Caco-2 (cell line): Measurements from ENCODE around the gene ACAT2. TPM values are rescaled to one million over a fixed set of nuclear protein-coding genes. Genes with fewer than 3 reads are reported as not detected.
"Not testable (repeated sequence)": the region's sequence is repeated elsewhere in the genome, so short reads cannot be mapped to it uniquely, and the experiment has no call there.

ENCODE experiments used
- BruUV-seq: library from RNA; stranded (reverse); fragments of 400-500 nt; replicated peaks from 2 replicates; lab custom pipeline; 2021; lab: Mats Ljungman, UMichigan
- CTCF ChIA-PET: fragments of 300-600 bp; sonication (Branson Sonifier 250); formaldehyde crosslinking; loops from one replicate; lab custom pipeline; 2022; ENCODE audit warnings: antibody characterized with exemption; lab: Charles Lee
- POLR2A ChIA-PET: fragments of 300-600 bp; sonication (Branson Sonifier 250); formaldehyde crosslinking; loops from one replicate; lab custom pipeline; 2022; ENCODE audit warnings: antibody characterized with exemption; lab: Charles Lee
- DNase-seq, 2 experiments: peaks; one replicate each; pipeline versions ENCODE4 v3.0.0 to v3.0.0-alpha.2; 2020 to 2022
- H3K27me3 ChIP-seq: replicated peaks from 2 replicates; pipeline ENCODE4 v1.6.0; 2011; ENCODE audit warnings: low read length; ENCODE audit not compliant: control insufficient read depth, insufficient read depth
- H3K36me3 ChIP-seq: 2 replicates; pipeline ENCODE4 v1.5.1; 2011; ENCODE audit warnings: low read length; ENCODE audit not compliant: control insufficient read depth, insufficient read depth
- H3K4me1 ChIP-seq: fragments of 250-450 bp; sonication (Bioruptor Pico); 2 replicates; pipeline ENCODE4 v1.5.1; 2020; ENCODE audit warnings: mild to moderate bottlenecking
- H3K4me3 ChIP-seq: 2 replicates; pipeline ENCODE4 v1.5.1; 2011; ENCODE audit warnings: low read depth, mild to moderate bottlenecking, control low read depth, low read length
- H3K9me3 ChIP-seq: fragments of 250-450 bp; sonication (Bioruptor Pico); 2 replicates; pipeline ENCODE4 v1.5.1; 2020; ENCODE audit warnings: mild to moderate bottlenecking, moderate library complexity
- H3K27ac Mint-ChIP-seq: one replicate; pipeline ENCODE4 v1.8.0; 2022; ENCODE audit warnings: mixed read lengths; ENCODE audit not compliant: unreplicated experiment
- H3K27me3 Mint-ChIP-seq: one replicate; pipeline ENCODE4 v1.8.0; 2022; ENCODE audit warnings: mixed read lengths; ENCODE audit not compliant: insufficient read depth, unreplicated experiment
- H3K36me3 Mint-ChIP-seq: one replicate; pipeline ENCODE4 v1.8.0; 2022; ENCODE audit warnings: mild to moderate bottlenecking, mixed read lengths; ENCODE audit not compliant: insufficient read depth, unreplicated experiment
- H3K4me1 Mint-ChIP-seq: one replicate; pipeline ENCODE4 v1.8.0; 2022; ENCODE audit warnings: low read depth, mixed read lengths; ENCODE audit not compliant: unreplicated experiment
- H3K4me3 Mint-ChIP-seq: one replicate; pipeline ENCODE4 v1.8.0; 2022; ENCODE audit warnings: mild to moderate bottlenecking, moderate library complexity, mixed read lengths; ENCODE audit not compliant: unreplicated experiment
- H3K9me3 Mint-ChIP-seq: one replicate; pipeline ENCODE4 v1.8.0; 2022; ENCODE audit warnings: mixed read lengths; ENCODE audit not compliant: unreplicated experiment
- CTCF ChIP-seq, 2 experiments: fragments of 200-600 bp in 1 of 2; IDR thresholded peaks; 1 replicate in 1 of 2; 2 replicates in 1 of 2; pipeline versions ENCODE4 v1.5.1 to v1.8.0; 2011 to 2022; ENCODE audit warnings: antibody characterized with exemption in 1 of 2, control low read depth in 1 of 2, inconsistent platforms in 1 of 2, low read depth in 1 of 2, low read length in 1 of 2, mild to moderate bottlenecking in 1 of 2, moderate library complexity in 1 of 2; ENCODE audit not compliant: insufficient read depth in 1 of 2, severe bottlenecking in 1 of 2, unreplicated experiment in 1 of 2
- intact Hi-C: fragments of 100-400 bp; cut with micrococcal nuclease; formaldehyde crosslinking; loops from one replicate; pipeline ENCODE4 v1.10.0; 2022; ENCODE audit not compliant: unreplicated experiment
- total RNA-seq: library from RNA; stranded (reverse); gene quantifications from 2 replicates; pipeline ENCODE4 v1.2.3, GENCODE V29; 2022

The ACAT2 gene
- total RNA-seq, 1 experiment from 2014 or later: 131 TPM

GRCh38 chr6:159821122-159821521 lies 59.3 kb downstream of the ACAT2 start:
- Mint-ChIP-seq H3K9me3 (no peaks in the 10 kb centered on the region), H3K27ac (no peak overlapping the region), H3K36me3 (no peaks in the 10 kb centered on the region), H3K4me3 (no peak overlapping the region), H3K4me1 (no peaks in the 10 kb centered on the region), H3K27me3 (no peaks in the 10 kb centered on the region)
- ChIA-PET POLR2A (no interaction called here), CTCF (no interaction called here)
- no peaks in the 10 kb centered on the region for H3K9me3 ChIP-seq
- no peaks in the 10 kb centered on the region for H3K27me3 ChIP-seq
- DNase-seq: no peak
- H3K36me3 ChIP-seq: no peaks in the 10 kb centered on the region
- H3K4me1 ChIP-seq: no peaks in the 10 kb centered on the region
- no TSS peak for BruUV-seq
- intact Hi-C loops: no loop called here
- no peak overlapping the region for H3K4me3 ChIP-seq
- TF ChIP-seq CTCF (IDR thresholded peaks at IDR 0.05; ENCODE audit: insufficient read depth in 1 of 2, low read depth in 1 of 2, low read length in 1 of 2, severe bottlenecking in 1 of 2, unreplicated experiment in 1 of 2): no peak

GRCh38 chr6:159821726-159822125 lies 59.9 kb downstream of the ACAT2 start:
- TF ChIP-seq CTCF (IDR thresholded peaks at IDR 0.05; ENCODE audit: insufficient read depth in 1 of 2, low read depth in 1 of 2, low read length in 1 of 2, severe bottlenecking in 1 of 2, unreplicated experiment in 1 of 2): no peak
- POLR2A ChIA-PET: no interaction called here
- H3K27me3 Mint-ChIP-seq: no peaks in the 10 kb centered on the region
- Histone ChIP-seq H3K27me3 (no peaks in the 10 kb centered on the region), H3K4me3 (no peak overlapping the region), H3K9me3 (no peaks in the 10 kb centered on the region), H3K4me1 (no peaks in the 10 kb centered on the region), H3K36me3 (no peaks in the 10 kb centered on the region)
- BruUV-seq: no TSS peak
- no peaks in the 10 kb centered on the region for H3K4me1 Mint-ChIP-seq
- CTCF ChIA-PET: no interaction called here
- DNase-seq: no peak
- H3K9me3 Mint-ChIP-seq: no peaks in the 10 kb centered on the region
- no peaks in the 10 kb centered on the region for H3K36me3 Mint-ChIP-seq
- intact Hi-C loops: no loop called here
- H3K27ac Mint-ChIP-seq: no peak overlapping the region
- no peak overlapping the region for H3K4me3 Mint-ChIP-seq

- Histone ChIP-seq H3K27me3 (no peaks in the 10 kb centered on the region), H3K4me3 (no peak overlapping the region), H3K36me3 (no peaks in the 10 kb centered on the region), H3K9me3 (no peaks in the 10 kb centered on the region), H3K4me1 (no peaks in the 10 kb centered on the region)
- ChIA-PET POLR2A (no interaction called here), CTCF (no interaction called here)
- intact Hi-C loops: no loop called here
- no peaks in the 10 kb centered on the region for H3K9me3 Mint-ChIP-seq
- no peaks in the 10 kb centered on the region for H3K4me1 Mint-ChIP-seq
- no peak overlapping the region for H3K4me3 Mint-ChIP-seq
- DNase-seq: no peak
- TF ChIP-seq CTCF (IDR thresholded peaks at IDR 0.05; ENCODE audit: insufficient read depth in 1 of 2, low read depth in 1 of 2, low read length in 1 of 2, severe bottlenecking in 1 of 2, unreplicated experiment in 1 of 2): no peak
- H3K27me3 Mint-ChIP-seq: no peaks in the 10 kb centered on the region
- H3K27ac Mint-ChIP-seq: no peak overlapping the region
- no peaks in the 10 kb centered on the region for H3K36me3 Mint-ChIP-seq
- BruUV-seq: no TSS peak
Measured at GRCh38 chr6:159823953-159824352, 62.1 kb downstream of the ACAT2 start.

GRCh38 chr6:159824690-159825089 lies 62.8 kb downstream of the ACAT2 start:
- H3K9me3 ChIP-seq, H3K9me3 Mint-ChIP-seq, CTCF ChIA-PET, H3K27me3 Mint-ChIP-seq, POLR2A ChIA-PET, BruUV-seq, H3K4me1 Mint-ChIP-seq, H3K36me3 ChIP-seq, H3K27me3 ChIP-seq, H3K4me1 ChIP-seq, intact Hi-C loops, H3K4me3 Mint-ChIP-seq, H3K27ac Mint-ChIP-seq, H3K4me3 ChIP-seq, DNase-seq, H3K36me3 Mint-ChIP-seq: not testable (repeated sequence)
